Neural progenitor cell (in vitro differentiated cells): ENCODE results near the gene MAST1. TPM values are rescaled to one million over a fixed set of nuclear protein-coding genes. Genes with fewer than 3 reads are reported as not detected.

ENCODE experiments used
- DNase-seq: peaks from one replicate; pipeline ENCODE4 v3.0.0-alpha.2; 2016; ENCODE audit warnings: low spot score
- H2AFZ ChIP-seq: fragments of 200-600 bp; sonication (generic); replicated peaks from 2 replicates; pipeline ENCODE4 v1.6.1; 2016; ENCODE audit warnings: antibody characterized with exemption
- H3F3A ChIP-seq: fragments of 200-600 bp; sonication (generic); 2 replicates; pipeline ENCODE4 v1.6.1; 2016; ENCODE audit warnings: antibody characterized with exemption, low read depth
- H3K27ac ChIP-seq: fragments of 200-600 bp; sonication (generic); 2 replicates; pipeline ENCODE4 v1.5.1; 2016; ENCODE audit warnings: mild to moderate bottlenecking
- H3K27me3 ChIP-seq: fragments of 200-600 bp; sonication (generic); 2 replicates; pipeline ENCODE4 v1.6.1; 2016; ENCODE audit warnings: mild to moderate bottlenecking, moderate library complexity
- H3K36me3 ChIP-seq: fragments of 200-600 bp; sonication (generic); 2 replicates; pipeline ENCODE4 v1.5.1; 2016
- H3K4me1 ChIP-seq: fragments of 200-600 bp; sonication (generic); 2 replicates; pipeline ENCODE4 v1.6.1; 2016; ENCODE audit warnings: mixed run types
- H3K4me2 ChIP-seq: fragments of 200-600 bp; sonication (generic); 2 replicates; pipeline ENCODE4 v1.6.1; 2016
- H3K4me3 ChIP-seq: fragments of 200-600 bp; sonication (generic); 2 replicates; pipeline ENCODE4 v1.5.1; 2016
- H3K79me2 ChIP-seq: fragments of 200-600 bp; sonication (generic); 2 replicates; pipeline ENCODE4 v1.6.1; 2016; ENCODE audit warnings: low read depth
- H3K9ac ChIP-seq: fragments of 200-600 bp; sonication (generic); 2 replicates; pipeline ENCODE4 v1.6.1; 2016
- H3K9me3 ChIP-seq: fragments of 200-600 bp; sonication (generic); 2 replicates; pipeline ENCODE4 v1.5.1; 2016; ENCODE audit warnings: low read depth
- H4K20me1 ChIP-seq: fragments of 200-600 bp; sonication (generic); 2 replicates; pipeline ENCODE4 v1.6.1; 2016; ENCODE audit warnings: low read depth
- H3K27ac Mint-ChIP-seq: 3 replicates; pipeline ENCODE4 v1.8.0; 2021; ENCODE audit warnings: mixed read lengths
- H3K27me3 Mint-ChIP-seq: 2 replicates; pipeline ENCODE4 v1.8.0; 2022; ENCODE audit warnings: low read depth, mild to moderate bottlenecking, inconsistent platforms, moderate library complexity, mixed read lengths; ENCODE audit not compliant: insufficient read depth
- H3K36me3 Mint-ChIP-seq: 3 replicates; pipeline ENCODE4 v1.8.0; 2021; ENCODE audit warnings: mixed read lengths
- H3K4me1 Mint-ChIP-seq: 3 replicates; pipeline ENCODE4 v1.8.0; 2021; ENCODE audit warnings: mixed read lengths
- H3K4me3 Mint-ChIP-seq: 3 replicates; pipeline ENCODE4 v1.8.0; 2021; ENCODE audit warnings: mild to moderate bottlenecking, moderate library complexity, mixed read lengths
- H3K9me3 Mint-ChIP-seq: 3 replicates; pipeline ENCODE4 v1.8.0; 2020; ENCODE audit warnings: mixed read lengths
- CTCF ChIP-seq: fragments of 200-600 bp; sonication (generic); IDR thresholded peaks from 2 replicates; pipeline ENCODE4 v1.5.1; 2017; ENCODE audit warnings: antibody characterized with exemption, mild to moderate bottlenecking
- EZH2 ChIP-seq: fragments of 200-600 bp; sonication (generic); IDR thresholded peaks from 2 replicates; pipeline ENCODE4 v1.6.1; 2017; ENCODE audit warnings: antibody characterized with exemption, mild to moderate bottlenecking, moderate library complexity
- EZH2phosphoT487 ChIP-seq: fragments of 200-600 bp; sonication (generic); IDR thresholded peaks from 2 replicates; pipeline ENCODE4 v1.6.1; 2017; ENCODE audit warnings: antibody characterized with exemption
- total RNA-seq: library from RNA; depleted of rRNA; stranded (reverse); fragments of >200 nt; gene quantifications from 2 replicates; pipeline ENCODE4 v1.2.3, GENCODE V29; 2015; ENCODE audit warnings: low replicate concordance

The MAST1 gene
- total RNA-seq, 1 donor from 2014 or later = 8.3 TPM

GRCh38 chr19:12885749-12886650 lies 47.7 kb downstream of the MAST1 start:
- peaks cover 3% of the 10 kb centered on the region for H3K4me1 ChIP-seq
- H3K4me2 ChIP-seq = peak overlapping the region; percentile 85
- TF ChIP-seq CTCF (peak; percentile 12), EZH2 (no peak)
- Mint-ChIP-seq H3K9me3 (peaks cover 11% of the 10 kb centered on the region), H3K36me3 (peaks cover 4% of the 10 kb centered on the region), H3K27me3 (peaks cover 50% of the 10 kb centered on the region), H3K4me3 (peak overlapping the region; percentile 71), H3K27ac (no peak overlapping the region), H3K4me1 (peaks cover 18% of the 10 kb centered on the region)
- H3K27ac ChIP-seq = no peak overlapping the region
- peaks cover 39% of the 10 kb centered on the region for H3F3A ChIP-seq
- peaks cover 4% of the 10 kb centered on the region for H3K79me2 ChIP-seq
- peak; percentile 34 for DNase-seq
- H3K9me3 ChIP-seq = peaks cover 3% of the 10 kb centered on the region
- peak overlapping the region; percentile 89 for H2AFZ ChIP-seq
- no peaks in the 10 kb centered on the region for H4K20me1 ChIP-seq
- peak overlapping the region; percentile 61 for H3K4me3 ChIP-seq
- no peaks in the 10 kb centered on the region for H3K36me3 ChIP-seq
- H3K9ac ChIP-seq = no peak overlapping the region
- H3K27me3 ChIP-seq = peaks cover 58% of the 10 kb centered on the region

- DNase-seq = no peak
- Mint-ChIP-seq H3K27ac (no peak overlapping the region), H3K36me3 (peaks cover 4% of the 10 kb centered on the region), H3K9me3 (peaks cover 11% of the 10 kb centered on the region), H3K4me1 (peaks cover 20% of the 10 kb centered on the region), H3K4me3 (peak overlapping the region; percentile 71), H3K27me3 (peaks cover 49% of the 10 kb centered on the region)
- no peak overlapping the region for H2AFZ ChIP-seq
- TF ChIP-seq EZH2 = no peak
- TF ChIP-seq CTCF = no peak
- TF ChIP-seq EZH2phosphoT487 = no peak
- no peak overlapping the region for H3K27ac ChIP-seq
- H4K20me1 ChIP-seq = peaks cover 6% of the 10 kb centered on the region
- peaks cover 33% of the 10 kb centered on the region for H3F3A ChIP-seq
- H3K4me2 ChIP-seq = no peak overlapping the region
- H3K9ac ChIP-seq = no peak overlapping the region
- no peak overlapping the region for H3K4me3 ChIP-seq
- H3K9me3 ChIP-seq = peaks cover 3% of the 10 kb centered on the region
- peaks cover 58% of the 10 kb centered on the region for H3K27me3 ChIP-seq
- H3K4me1 ChIP-seq = peaks cover 3% of the 10 kb centered on the region
- peaks cover 10% of the 10 kb centered on the region for H3K79me2 ChIP-seq
- no peaks in the 10 kb centered on the region for H3K36me3 ChIP-seq
Measured at GRCh38 chr19:12886651-12886968, 48.3 kb downstream of the MAST1 start.

- no peak within 1 kb of the TSS for H3K9ac ChIP-seq
- H3K4me3 ChIP-seq = peak within 1 kb of the TSS; percentile 61
- peak within 1 kb of the TSS; percentile 85 for H3K4me2 ChIP-seq
- no peak for DNase-seq
- peaks cover 16% of the 10 kb centered on the region for H3K79me2 ChIP-seq
- Mint-ChIP-seq H3K36me3 (peaks cover 4% of the 10 kb centered on the region), H3K27ac (no peak within 1 kb of the TSS), H3K4me1 (peaks cover 23% of the 10 kb centered on the region), H3K4me3 (peak within 1 kb of the TSS; percentile 71), H3K27me3 (peaks cover 48% of the 10 kb centered on the region), H3K9me3 (peaks cover 11% of the 10 kb centered on the region)
- H3K4me1 ChIP-seq = peaks cover 8% of the 10 kb centered on the region
- TF ChIP-seq CTCF = no peak
- TF ChIP-seq EZH2phosphoT487 = no peak
- no peak for TF ChIP-seq EZH2
- H3K27me3 ChIP-seq = peaks cover 58% of the 10 kb centered on the region
- H3K27ac ChIP-seq = no peak within 1 kb of the TSS
- peaks cover 3% of the 10 kb centered on the region for H3K9me3 ChIP-seq
- H4K20me1 ChIP-seq = peaks cover 11% of the 10 kb centered on the region
- peaks cover 28% of the 10 kb centered on the region for H3F3A ChIP-seq
- no peaks in the 10 kb centered on the region for H3K36me3 ChIP-seq
- peak within 1 kb of the TSS; percentile 89 for H2AFZ ChIP-seq
Measured at GRCh38 chr19:12886969-12887747, 48.8 kb downstream of the MAST1 start, which contains the start of gene KLF1. TSS of gene KLF1 (minus strand) at chr19:12887201. CDS start at chr19:12887140, 61 bp downstream.
